ENCODE data around the gene ACADVL. TPM values are rescaled to one million over a fixed set of nuclear protein-coding genes. Genes with fewer than 3 reads are reported as not detected.
A peak's percentile ranks its signal among the peaks of the same experiment; 100 is the strongest.

ACADVL gene
- total RNA-seq, 1 donor from 2014 or later, result 219 TPM

DNA sequence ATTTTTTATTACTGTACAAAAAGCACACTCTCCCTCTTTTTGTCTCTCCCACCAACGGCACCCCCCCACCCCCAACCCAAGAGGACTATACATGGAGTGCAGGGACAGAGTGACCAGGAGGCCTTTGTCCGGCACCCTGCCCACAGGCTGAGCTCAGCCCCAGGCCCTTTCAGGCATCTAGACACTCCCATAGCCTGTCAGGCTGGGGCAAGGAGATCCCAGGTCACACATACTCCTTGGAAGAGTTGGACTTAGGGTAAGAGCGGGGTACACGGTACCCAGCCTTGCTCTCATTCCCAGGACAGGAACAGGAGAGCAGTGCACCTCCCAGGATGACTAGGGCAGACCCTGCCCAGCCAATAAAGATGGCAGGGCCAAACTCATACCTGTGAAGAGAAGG lies 40.4 kb downstream of the ACADVL start:
- Histone ChIP-seq H3K36me3 (ENCODE audit: control insufficient read depth, insufficient read depth, low read length) (no peaks in the 10 kb centered on the region), H3K4me3 (ENCODE audit: low read depth, low read length) (no peak overlapping the region), H3K27me3 (ENCODE audit: control insufficient read depth, insufficient read depth, low read length) (peaks cover 11% of the 10 kb centered on the region)
- TF ChIP-seq, protein P1, sequence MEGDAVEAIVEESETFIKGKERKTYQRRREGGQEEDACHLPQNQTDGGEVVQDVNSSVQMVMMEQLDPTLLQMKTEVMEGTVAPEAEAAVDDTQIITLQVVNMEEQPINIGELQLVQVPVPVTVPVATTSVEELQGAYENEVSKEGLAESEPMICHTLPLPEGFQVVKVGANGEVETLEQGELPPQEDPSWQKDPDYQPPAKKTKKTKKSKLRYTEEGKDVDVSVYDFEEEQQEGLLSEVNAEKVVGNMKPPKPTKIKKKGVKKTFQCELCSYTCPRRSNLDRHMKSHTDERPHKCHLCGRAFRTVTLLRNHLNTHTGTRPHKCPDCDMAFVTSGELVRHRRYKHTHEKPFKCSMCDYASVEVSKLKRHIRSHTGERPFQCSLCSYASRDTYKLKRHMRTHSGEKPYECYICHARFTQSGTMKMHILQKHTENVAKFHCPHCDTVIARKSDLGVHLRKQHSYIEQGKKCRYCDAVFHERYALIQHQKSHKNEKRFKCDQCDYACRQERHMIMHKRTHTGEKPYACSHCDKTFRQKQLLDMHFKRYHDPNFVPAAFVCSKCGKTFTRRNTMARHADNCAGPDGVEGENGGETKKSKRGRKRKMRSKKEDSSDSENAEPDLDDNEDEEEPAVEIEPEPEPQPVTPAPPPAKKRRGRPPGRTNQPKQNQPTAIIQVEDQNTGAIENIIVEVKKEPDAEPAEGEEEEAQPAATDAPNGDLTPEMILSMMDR (IDR thresholded peaks at IDR 0.05; ENCODE audit: insufficient read depth, low read length, poor library complexity, severe bottlenecking), result no peak
- DNase-seq (ENCODE audit: low read depth), result no peak

DNA sequence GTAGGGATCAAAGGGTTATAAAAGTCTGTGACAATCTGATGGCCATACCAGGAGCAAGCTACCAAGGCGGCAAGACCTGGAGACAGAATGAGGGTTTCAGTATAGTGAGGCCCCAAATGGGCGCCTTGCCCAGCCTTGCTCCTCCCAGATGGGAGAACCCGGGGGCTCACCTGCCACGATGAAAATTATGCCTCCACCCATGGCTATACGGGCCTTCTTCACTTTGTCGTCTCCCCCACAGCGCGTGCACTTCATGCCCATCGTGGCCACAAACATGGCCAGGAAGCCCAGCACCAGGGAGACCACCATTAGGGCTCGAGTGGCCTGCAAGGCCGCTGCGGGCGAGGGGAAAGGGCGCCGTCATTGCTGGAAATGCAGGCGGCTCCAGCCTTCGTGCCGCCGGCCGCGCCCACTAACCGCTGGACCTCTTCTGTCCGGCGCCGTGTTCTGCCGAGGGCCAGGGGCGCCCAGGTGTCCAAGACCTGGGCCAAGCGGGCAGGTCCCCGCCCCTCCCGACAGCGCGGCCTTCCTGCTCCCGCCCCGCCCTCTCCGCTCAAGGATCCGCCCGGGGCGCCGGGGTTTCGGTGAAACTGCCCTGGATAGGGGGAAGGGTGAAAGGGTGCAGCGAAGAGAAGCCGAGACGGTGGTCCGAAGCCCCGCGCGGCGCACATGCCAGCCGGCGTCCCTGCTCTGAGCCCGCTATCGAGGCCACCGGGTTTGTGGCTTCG lies 41.1 kb downstream of the ACADVL start:
- TF ChIP-seq, protein P1 (IDR thresholded peaks at IDR 0.05; ENCODE audit: insufficient read depth, low read length, poor library complexity, severe bottlenecking), result no peak
- H3K4me3 ChIP-seq (ENCODE audit: low read depth, low read length), result peak overlapping the region; percentile 46
- no peak for DNase-seq (ENCODE audit: low read depth)
- H3K36me3 ChIP-seq (ENCODE audit: control insufficient read depth, insufficient read depth, low read length), result no peaks in the 10 kb centered on the region
- peaks cover 11% of the 10 kb centered on the region for H3K27me3 ChIP-seq (ENCODE audit: control insufficient read depth, insufficient read depth, low read length)

DNA sequence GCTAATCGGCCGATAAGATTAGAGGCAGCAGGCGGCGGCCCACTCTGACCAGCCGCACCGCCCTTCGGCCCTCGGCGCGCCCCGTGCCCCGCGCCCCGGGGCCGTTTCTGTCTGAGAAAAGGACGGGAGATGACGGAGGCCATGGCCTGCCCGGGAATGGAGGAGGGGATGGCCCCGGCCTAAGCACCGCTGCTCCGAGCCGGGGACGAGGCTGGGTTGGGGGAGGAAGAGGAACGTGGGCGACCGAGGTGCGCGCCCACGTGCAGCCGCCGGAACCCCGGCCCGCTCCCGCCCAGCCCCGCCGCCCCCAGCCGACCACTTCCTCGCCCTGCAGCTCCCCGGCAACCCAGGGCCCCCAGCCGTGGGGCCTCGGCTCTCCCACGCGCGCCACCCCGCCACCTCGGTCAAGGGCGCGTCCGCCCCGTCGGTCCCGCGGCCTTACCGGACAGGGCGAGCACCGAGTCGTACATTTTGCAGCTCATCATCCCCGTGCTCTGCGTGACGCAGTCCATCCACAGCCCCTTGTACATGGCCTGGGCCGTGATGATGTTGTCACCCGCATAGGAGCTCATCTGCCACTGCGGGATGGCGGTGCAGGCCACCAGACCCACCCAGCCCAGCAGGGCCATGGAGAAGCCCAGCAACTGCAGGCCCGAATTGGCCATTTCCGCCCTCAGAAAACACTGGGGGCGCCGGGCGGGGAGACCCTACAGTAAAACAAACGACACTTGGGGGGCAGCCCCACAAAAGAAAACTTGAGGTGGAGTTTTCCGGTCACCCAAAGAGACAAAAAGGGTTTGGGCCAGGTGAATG lies 41.8 kb downstream of the ACADVL start:
- TF ChIP-seq, protein P1 (IDR thresholded peaks at IDR 0.05; ENCODE audit: insufficient read depth, low read length, poor library complexity, severe bottlenecking), result no peak
- H3K36me3 ChIP-seq (ENCODE audit: control insufficient read depth, insufficient read depth, low read length), result no peaks in the 10 kb centered on the region
- peak overlapping the region; percentile 46 for H3K4me3 ChIP-seq (ENCODE audit: low read depth, low read length)
- H3K27me3 ChIP-seq (ENCODE audit: control insufficient read depth, insufficient read depth, low read length), result peaks cover 11% of the 10 kb centered on the region
- no peak for DNase-seq (ENCODE audit: low read depth)

GRCh38 chr17:7262192-7262934 lies 42.6 kb downstream of the ACADVL start, which contains the start of gene CLDN7:
Gene CLDN7, minus strand, starts transcription at chr17:7262478. Its CDS starts 435 bp downstream, at chr17:7262043.
- no peak for DNase-seq (ENCODE audit: low read depth)
- peaks cover 11% of the 10 kb centered on the region for H3K27me3 ChIP-seq (ENCODE audit: control insufficient read depth, insufficient read depth, low read length)
- H3K36me3 ChIP-seq (ENCODE audit: control insufficient read depth, insufficient read depth, low read length), result no peaks in the 10 kb centered on the region
- TF ChIP-seq, protein P1 (IDR thresholded peaks at IDR 0.05; ENCODE audit: insufficient read depth, low read length, poor library complexity, severe bottlenecking), result no peak
- peak within 1 kb of the TSS; percentile 46 for H3K4me3 ChIP-seq (ENCODE audit: low read depth, low read length)

DNA sequence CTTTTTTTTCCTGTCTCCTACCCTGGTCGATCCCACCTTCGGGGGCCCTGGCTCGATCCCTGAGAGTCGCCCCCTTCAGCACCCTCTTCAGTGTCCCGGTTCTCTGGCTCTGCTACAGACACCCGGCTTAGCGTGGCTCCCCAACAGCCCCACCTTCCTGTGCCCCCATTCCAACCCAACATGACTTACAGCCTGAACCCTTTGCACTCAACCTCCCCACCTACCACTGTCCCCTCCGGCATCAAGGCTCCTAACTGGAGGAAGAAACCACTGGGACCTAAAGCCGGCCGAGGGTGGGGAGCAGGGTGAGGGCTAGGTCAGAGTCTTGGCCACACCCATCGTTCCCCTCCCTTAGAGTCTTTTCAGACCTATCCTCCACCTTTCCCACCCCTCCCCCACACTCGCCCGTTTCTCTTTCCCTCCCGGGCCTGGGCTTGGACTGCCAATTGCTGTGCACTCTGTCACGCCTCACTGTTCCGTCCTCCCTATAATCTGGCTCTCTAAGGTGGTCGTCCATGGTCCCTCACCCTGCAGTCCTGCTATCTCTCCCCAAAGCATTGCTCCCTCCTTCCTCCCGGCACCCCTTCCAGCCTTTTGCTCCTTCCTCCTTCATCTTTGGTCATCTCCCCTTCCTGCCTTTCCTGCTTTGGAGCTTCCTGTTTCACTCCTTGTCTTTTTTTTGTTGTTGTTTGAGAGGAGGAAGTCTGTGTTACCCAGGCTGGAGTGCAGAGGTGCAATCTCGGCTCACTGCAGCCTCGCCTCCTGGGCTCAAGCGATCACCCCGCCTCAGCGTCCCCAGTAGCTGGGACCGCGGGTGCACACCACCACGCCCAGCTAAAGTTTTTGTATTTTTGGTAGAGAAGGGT lies 43.4 kb downstream of the ACADVL start:
- Histone ChIP-seq H3K27me3 (ENCODE audit: control insufficient read depth, insufficient read depth, low read length) (peaks cover 11% of the 10 kb centered on the region), H3K4me3 (ENCODE audit: low read depth, low read length) (peak overlapping the region; percentile 46), H3K36me3 (ENCODE audit: control insufficient read depth, insufficient read depth, low read length) (no peaks in the 10 kb centered on the region)
- TF ChIP-seq, protein P1 (IDR thresholded peaks at IDR 0.05; ENCODE audit: insufficient read depth, low read length, poor library complexity, severe bottlenecking), result no peak
- no peak for DNase-seq (ENCODE audit: low read depth)
